ENCODE data around the gene ARHGAP4. TPM values are rescaled to one million over a fixed set of nuclear protein-coding genes. Genes with fewer than 3 reads are reported as not detected.

Gene ARHGAP4
- total RNA-seq, 2 donors from 2014 or later, result 147 to 158 TPM

GRCh38 chrX:153968754-153969124, 42.7 kb upstream of the ARHGAP4 start:
- Mint-ChIP-seq H3K4me1 (ENCODE audit: low read depth) (peaks cover 41% of the 10 kb centered on the region), H3K9me3 (no peaks in the 10 kb centered on the region), H3K27ac (peak overlapping the region; percentile 65), H3K27me3 (ENCODE audit: low read depth) (no peaks in the 10 kb centered on the region), H3K36me3 (ENCODE audit: insufficient read depth in 2 of 2) (peaks cover 8% of the 10 kb centered on the region in 2 donors), H3K4me3 (peak overlapping the region; percentile 100)
- DNase-seq (peak in 1 of 2 donors; percentile 46), ATAC-seq (replicated peaks in 1 of 2) (no peak)

DNA sequence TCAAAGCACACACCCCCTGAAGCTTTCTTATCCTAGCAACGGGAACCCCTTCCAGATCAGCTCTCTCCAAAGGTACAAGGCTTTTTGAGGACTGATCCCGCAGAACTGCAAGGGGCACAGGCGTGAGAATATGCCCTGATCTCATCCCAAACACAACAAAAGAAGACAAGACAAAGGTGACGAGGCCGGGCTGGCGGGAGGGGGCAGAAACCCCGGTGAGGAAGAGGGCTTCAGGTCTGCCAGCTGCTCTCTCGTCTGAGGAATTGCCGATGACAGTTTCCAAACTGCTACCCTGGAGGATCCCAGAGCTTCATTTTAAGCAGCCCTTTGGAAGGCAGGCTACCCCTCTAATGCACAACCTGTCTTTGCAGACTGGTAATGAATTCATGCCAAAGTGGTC, 42.2 kb upstream of the ARHGAP4 start:
- H3K4me1 Mint-ChIP-seq (ENCODE audit: low read depth), result peaks cover 37% of the 10 kb centered on the region
- peak overlapping the region; percentile 100 for H3K4me3 Mint-ChIP-seq
- H3K9me3 Mint-ChIP-seq, result no peaks in the 10 kb centered on the region
- H3K27ac Mint-ChIP-seq, result peak overlapping the region; percentile 86
- ATAC-seq (replicated peaks in 1 of 2) (no peak), DNase-seq (no peak)
- H3K27me3 Mint-ChIP-seq (ENCODE audit: low read depth), result no peaks in the 10 kb centered on the region
- H3K36me3 Mint-ChIP-seq (ENCODE audit: insufficient read depth in 2 of 2), result peaks cover 8% of the 10 kb centered on the region in 2 donors

DNA sequence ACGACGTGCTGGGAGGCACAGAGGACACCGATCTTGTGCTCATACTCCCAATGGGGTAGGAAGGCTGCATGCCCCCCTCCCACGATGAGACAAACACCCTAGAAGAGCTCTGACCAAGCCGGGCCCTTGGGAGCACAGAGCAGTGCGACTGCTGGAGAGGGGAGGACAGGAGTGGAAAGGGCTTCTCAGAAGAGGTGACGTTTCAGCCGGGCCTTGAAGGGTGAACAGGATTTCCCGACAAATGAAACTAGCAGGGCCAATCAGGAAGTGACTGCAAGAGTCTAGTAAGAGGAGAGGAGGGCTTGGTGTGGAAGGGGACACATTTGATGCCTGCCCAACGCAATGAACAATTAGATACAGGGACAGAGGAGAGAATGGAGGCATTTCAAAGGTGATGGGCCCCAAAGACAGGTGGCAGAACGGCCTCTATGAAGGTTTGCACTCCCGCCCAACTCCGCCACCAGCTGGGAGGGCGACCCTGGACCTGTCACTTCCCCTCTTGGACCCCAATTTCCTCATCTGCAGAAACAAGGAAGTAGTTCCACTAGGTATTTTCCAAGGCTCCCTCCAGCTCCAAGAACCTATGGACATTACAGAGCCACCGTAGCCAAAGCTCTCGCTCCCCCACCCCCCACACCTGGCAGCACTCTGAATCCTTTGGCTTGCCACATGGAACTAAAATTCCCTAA, 41.6 kb upstream of the ARHGAP4 start:
- H3K27me3 Mint-ChIP-seq (ENCODE audit: low read depth), result no peaks in the 10 kb centered on the region
- H3K4me1 Mint-ChIP-seq (ENCODE audit: low read depth), result peaks cover 34% of the 10 kb centered on the region
- H3K9me3 Mint-ChIP-seq, result no peaks in the 10 kb centered on the region
- peak overlapping the region; percentile 100 for H3K4me3 Mint-ChIP-seq
- ATAC-seq (replicated peaks in 1 of 2) (no peak), DNase-seq (no peak)
- H3K27ac Mint-ChIP-seq, result peak overlapping the region; percentile 86
- H3K36me3 Mint-ChIP-seq (ENCODE audit: insufficient read depth in 2 of 2), result peaks cover 8 to 9% of the 10 kb centered on the region in 2 donors

- DNase-seq, result peak; percentile 52 to 59
- H3K27me3 Mint-ChIP-seq (ENCODE audit: low read depth), result no peaks in the 10 kb centered on the region
These were observed 40.9 kb upstream of the ARHGAP4 start for GRCh38 chrX:153966841-153967535.

GRCh38 chrX:153966283-153966688, 40.2 kb upstream of the ARHGAP4 start:
- peak overlapping the region; percentile 100 for H3K4me3 Mint-ChIP-seq
- DNase-seq, result no peak
- H3K27ac Mint-ChIP-seq, result peak overlapping the region; percentile 86
- H3K4me1 Mint-ChIP-seq (ENCODE audit: low read depth), result peaks cover 34% of the 10 kb centered on the region
- H3K9me3 Mint-ChIP-seq, result no peaks in the 10 kb centered on the region
- H3K27me3 Mint-ChIP-seq (ENCODE audit: low read depth), result no peaks in the 10 kb centered on the region
- peaks cover 7 to 11% of the 10 kb centered on the region in 2 donors for H3K36me3 Mint-ChIP-seq (ENCODE audit: insufficient read depth in 2 of 2)
- ATAC-seq (replicated peaks in 1 of 2), result no peak

More at GRCh38 chrX:153966841-153967535, 40.9 kb upstream of the ARHGAP4 start:
- Mint-ChIP-seq H3K36me3 (ENCODE audit: insufficient read depth in 2 of 2) (peaks cover 9 to 10% of the 10 kb centered on the region in 2 donors), H3K9me3 (no peaks in the 10 kb centered on the region), H3K4me3 (peak overlapping the region; percentile 100), H3K27ac (peak overlapping the region; percentile 86), H3K4me1 (ENCODE audit: low read depth) (peaks cover 34% of the 10 kb centered on the region)
- ATAC-seq (replicated peaks in 1 of 2), result peak in 1 of 2 donors; percentile 34

DNA sequence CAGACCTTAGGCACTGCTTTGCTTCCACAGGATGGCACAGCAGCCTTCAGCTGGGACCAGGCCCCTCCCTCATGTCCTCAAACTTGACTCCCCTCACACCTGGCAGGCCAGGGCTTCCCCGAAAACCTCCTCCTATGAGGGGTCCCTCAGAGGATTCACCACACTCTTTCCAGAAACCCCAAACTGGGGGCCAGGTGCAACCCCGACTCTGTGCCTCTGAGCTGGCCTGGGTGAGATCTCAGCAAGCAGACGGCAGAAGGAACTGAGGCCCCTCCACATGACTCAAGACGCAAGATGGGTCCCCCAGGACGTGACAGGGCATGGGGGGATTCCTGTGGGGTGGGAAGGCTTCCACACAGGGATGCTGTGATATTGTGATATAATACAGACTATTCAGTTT, 39.3 kb upstream of the ARHGAP4 start:
- peaks cover 34% of the 10 kb centered on the region for H3K4me1 Mint-ChIP-seq (ENCODE audit: low read depth)
- no peak for ATAC-seq (replicated peaks in 1 of 2)
- H3K27ac Mint-ChIP-seq, result peak overlapping the region; percentile 86
- DNase-seq, result no peak
- no peaks in the 10 kb centered on the region for H3K9me3 Mint-ChIP-seq
- H3K36me3 Mint-ChIP-seq (ENCODE audit: insufficient read depth in 2 of 2), result peaks cover 7 to 16% of the 10 kb centered on the region in 2 donors
- H3K4me3 Mint-ChIP-seq, result peak overlapping the region; percentile 100
- H3K27me3 Mint-ChIP-seq (ENCODE audit: low read depth), result no peaks in the 10 kb centered on the region

DNA sequence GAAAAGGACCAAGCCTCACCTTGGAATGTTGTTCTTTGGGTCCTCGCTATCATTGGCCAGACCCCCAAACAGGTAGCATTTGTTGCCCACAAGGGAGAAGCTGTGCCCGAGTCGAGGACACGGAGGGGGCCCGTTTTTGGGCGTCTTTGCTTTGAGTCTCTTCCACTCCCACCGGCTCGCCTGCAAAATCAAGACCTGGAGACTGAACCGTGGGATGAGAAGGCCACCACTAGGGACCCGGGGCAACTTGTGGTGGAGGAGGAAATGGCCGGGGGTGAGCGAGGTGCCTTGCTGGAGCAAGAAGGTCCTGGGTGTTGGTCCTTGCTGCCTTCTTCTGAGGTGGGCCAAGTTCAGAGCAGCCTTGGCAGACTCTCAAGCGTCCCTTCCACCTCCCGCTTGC, 38.0 kb upstream of the ARHGAP4 start:
- Mint-ChIP-seq H3K27me3 (ENCODE audit: low read depth) (no peaks in the 10 kb centered on the region), H3K4me3 (no peak overlapping the region), H3K36me3 (ENCODE audit: insufficient read depth in 2 of 2) (peaks cover 5 to 12% of the 10 kb centered on the region in 2 donors), H3K9me3 (no peaks in the 10 kb centered on the region), H3K27ac (no peak overlapping the region), H3K4me1 (ENCODE audit: low read depth) (peaks cover 34% of the 10 kb centered on the region)
- ATAC-seq (replicated peaks in 1 of 2), result no peak
- no peak for DNase-seq

DNA sequence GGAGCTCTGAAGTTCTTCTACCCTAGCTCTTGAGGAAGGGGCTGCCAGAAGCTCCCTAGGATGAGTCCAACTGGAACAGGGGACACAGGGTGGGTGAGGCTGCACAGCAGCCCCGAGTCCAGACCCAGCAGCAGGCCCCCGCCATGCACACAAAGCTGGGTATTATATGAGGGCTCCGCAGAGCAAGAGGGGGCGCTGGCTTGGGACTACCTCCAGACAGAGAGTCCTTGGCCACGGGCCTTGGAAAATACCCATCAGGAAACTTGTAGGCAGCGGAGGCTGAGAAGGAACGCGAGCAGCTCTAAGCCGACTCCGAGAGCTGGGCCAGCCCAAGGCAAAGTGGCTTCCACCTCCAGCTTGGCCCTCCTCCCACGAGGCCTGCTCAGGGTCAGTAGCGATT, 37.5 kb upstream of the ARHGAP4 start:
- DNase-seq, result no peak
- Mint-ChIP-seq H3K4me3 (no peak overlapping the region), H3K36me3 (ENCODE audit: insufficient read depth in 2 of 2) (peaks cover 5 to 12% of the 10 kb centered on the region in 2 donors), H3K4me1 (ENCODE audit: low read depth) (peaks cover 34% of the 10 kb centered on the region), H3K27ac (no peak overlapping the region), H3K27me3 (ENCODE audit: low read depth) (no peaks in the 10 kb centered on the region), H3K9me3 (no peaks in the 10 kb centered on the region)
- no peak for ATAC-seq (replicated peaks in 1 of 2)

GRCh38 chrX:153961292-153961691, 35.2 kb upstream of the ARHGAP4 start:
- DNase-seq (no peak), ATAC-seq (replicated peaks in 1 of 2) (no peak)
- no peak overlapping the region for H3K4me3 Mint-ChIP-seq
- H3K4me1 Mint-ChIP-seq (ENCODE audit: low read depth), result peaks cover 13% of the 10 kb centered on the region
- H3K36me3 Mint-ChIP-seq (ENCODE audit: insufficient read depth in 2 of 2), result peaks cover 2 to 16% of the 10 kb centered on the region in 2 donors
- no peaks in the 10 kb centered on the region for H3K27me3 Mint-ChIP-seq (ENCODE audit: low read depth)
- H3K9me3 Mint-ChIP-seq, result no peaks in the 10 kb centered on the region
- H3K27ac Mint-ChIP-seq, result no peak overlapping the region

DNA sequence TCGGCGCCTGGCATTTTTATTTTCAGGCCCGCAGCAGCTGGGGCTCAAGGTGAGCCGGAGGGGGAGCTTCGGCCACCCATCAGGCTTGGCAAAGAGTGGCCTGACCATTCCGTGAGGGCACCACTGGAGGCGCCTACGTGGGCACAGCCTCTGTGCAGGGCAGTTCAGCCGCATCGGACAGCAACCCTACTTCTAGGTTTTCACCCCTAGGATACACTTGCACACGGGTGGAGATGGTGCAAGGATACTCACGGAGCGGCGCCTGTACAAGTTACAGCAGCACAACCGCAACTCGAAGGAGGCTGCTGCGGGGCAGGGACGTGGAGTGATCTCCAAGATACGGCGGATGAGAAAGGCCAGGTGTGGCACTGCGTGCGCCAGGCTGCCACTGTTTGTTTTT, 34.7 kb upstream of the ARHGAP4 start:
- H3K36me3 Mint-ChIP-seq (ENCODE audit: insufficient read depth in 2 of 2), result peaks cover 2 to 14% of the 10 kb centered on the region in 2 donors

GRCh38 chrX:153960077-153960476, 34.0 kb upstream of the ARHGAP4 start:
- Mint-ChIP-seq H3K9me3 (no peaks in the 10 kb centered on the region), H3K36me3 (ENCODE audit: insufficient read depth in 2 of 2) (peaks cover 2 to 14% of the 10 kb centered on the region in 2 donors), H3K27ac (no peak overlapping the region), H3K27me3 (ENCODE audit: low read depth) (no peaks in the 10 kb centered on the region), H3K4me3 (no peak overlapping the region), H3K4me1 (ENCODE audit: low read depth) (peaks cover 3% of the 10 kb centered on the region)
- ATAC-seq (replicated peaks in 1 of 2) (no peak), DNase-seq (no peak)

More for the DNA sequence above, 34.7 kb upstream of the ARHGAP4 start:
- DNase-seq (no peak), ATAC-seq (replicated peaks in 1 of 2) (no peak)
- no peak overlapping the region for H3K27ac Mint-ChIP-seq
- peaks cover 7% of the 10 kb centered on the region for H3K4me1 Mint-ChIP-seq (ENCODE audit: low read depth)
- no peaks in the 10 kb centered on the region for H3K9me3 Mint-ChIP-seq
- no peak overlapping the region for H3K4me3 Mint-ChIP-seq
- no peaks in the 10 kb centered on the region for H3K27me3 Mint-ChIP-seq (ENCODE audit: low read depth)

DNA sequence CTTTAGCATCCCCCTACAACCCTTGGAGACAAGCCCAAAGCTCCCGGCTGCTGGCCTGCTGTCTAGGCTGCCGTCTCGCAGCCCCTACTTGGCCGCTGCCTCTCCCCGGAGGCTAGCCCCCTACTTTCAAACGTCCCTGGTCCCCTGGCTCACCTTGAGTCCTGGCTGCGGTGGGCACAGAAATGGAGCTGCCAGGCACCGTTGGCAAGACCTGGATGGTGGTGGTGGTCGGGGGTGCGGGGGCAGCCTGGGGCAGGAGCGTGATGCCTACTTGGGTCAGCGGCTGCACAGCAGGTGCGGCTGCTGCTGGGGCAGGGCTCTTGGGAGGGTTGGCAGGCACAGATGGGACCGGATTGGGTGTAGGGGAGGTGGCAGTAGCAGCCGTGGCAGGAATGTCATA, 33.6 kb upstream of the ARHGAP4 start:
- H3K9me3 Mint-ChIP-seq, result no peaks in the 10 kb centered on the region
- peaks cover 2 to 14% of the 10 kb centered on the region in 2 donors for H3K36me3 Mint-ChIP-seq (ENCODE audit: insufficient read depth in 2 of 2)
- no peaks in the 10 kb centered on the region for H3K27me3 Mint-ChIP-seq (ENCODE audit: low read depth)
- no peak overlapping the region for H3K4me3 Mint-ChIP-seq
- H3K4me1 Mint-ChIP-seq (ENCODE audit: low read depth), result no peaks in the 10 kb centered on the region
- H3K27ac Mint-ChIP-seq, result no peak overlapping the region
- ATAC-seq (replicated peaks in 1 of 2) (no peak), DNase-seq (no peak)

GRCh38 chrX:153958605-153959004, 32.5 kb upstream of the ARHGAP4 start:
- Mint-ChIP-seq H3K27ac (no peak overlapping the region), H3K4me3 (no peak overlapping the region), H3K4me1 (ENCODE audit: low read depth) (no peaks in the 10 kb centered on the region), H3K27me3 (ENCODE audit: low read depth) (no peaks in the 10 kb centered on the region), H3K36me3 (ENCODE audit: insufficient read depth in 2 of 2) (peaks cover 2 to 18% of the 10 kb centered on the region in 2 donors), H3K9me3 (no peaks in the 10 kb centered on the region)
- no peak for ATAC-seq (replicated peaks in 1 of 2)
- no peak for DNase-seq

Data from activated T-cell treated with anti-CD3 and anti-CD28 coated beads, Interleukin-2, amount 50 U/mL, for 72 hours (primary cell).